PC-9 (cell line): ENCODE measurements around the gene VEPH1.

Experiments used
- CTCF ChIP-seq: fragments of 200-600 bp; sonication (generic); conservative IDR thresholded peaks from 2 replicates; pipeline ENCODE4 v1.6.1; 2017; ENCODE audit warnings: mixed run types, antibody characterized with exemption, mild to moderate bottlenecking, moderate library complexity
- EZH2 ChIP-seq: fragments of 200-600 bp; sonication (generic); IDR thresholded peaks from 2 replicates; pipeline ENCODE4 v1.8.0; 2017; ENCODE audit warnings: antibody characterized with exemption, low read depth

GRCh38 chr3:157516928-157517327, 13.7 kb upstream of the VEPH1 start:
- TF ChIP-seq CTCF (no peak), EZH2 (no peak)
